ENCODE measurements around the gene TMEM108.

DNA sequence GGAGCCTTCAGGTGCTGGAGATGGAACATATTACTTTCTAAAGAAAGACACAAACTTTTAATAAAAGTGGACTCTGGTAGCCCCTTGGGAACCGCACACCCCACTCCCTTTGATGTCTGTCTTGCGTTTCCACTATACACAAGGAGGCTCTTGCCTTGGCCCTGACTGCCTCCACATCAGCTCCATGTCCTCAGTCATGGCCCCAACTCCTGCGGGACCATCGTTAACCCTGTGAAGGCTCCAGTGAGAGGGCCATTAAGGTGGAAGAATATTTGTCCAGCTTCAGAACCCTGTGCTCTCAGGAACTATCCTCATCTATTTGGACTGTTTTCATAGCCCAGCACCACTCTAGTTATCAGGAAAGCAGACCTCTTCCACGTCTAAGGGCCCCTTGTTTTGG, 345.6 kb downstream of the TMEM108 start:
- TF ChIP-seq, protein P1, sequence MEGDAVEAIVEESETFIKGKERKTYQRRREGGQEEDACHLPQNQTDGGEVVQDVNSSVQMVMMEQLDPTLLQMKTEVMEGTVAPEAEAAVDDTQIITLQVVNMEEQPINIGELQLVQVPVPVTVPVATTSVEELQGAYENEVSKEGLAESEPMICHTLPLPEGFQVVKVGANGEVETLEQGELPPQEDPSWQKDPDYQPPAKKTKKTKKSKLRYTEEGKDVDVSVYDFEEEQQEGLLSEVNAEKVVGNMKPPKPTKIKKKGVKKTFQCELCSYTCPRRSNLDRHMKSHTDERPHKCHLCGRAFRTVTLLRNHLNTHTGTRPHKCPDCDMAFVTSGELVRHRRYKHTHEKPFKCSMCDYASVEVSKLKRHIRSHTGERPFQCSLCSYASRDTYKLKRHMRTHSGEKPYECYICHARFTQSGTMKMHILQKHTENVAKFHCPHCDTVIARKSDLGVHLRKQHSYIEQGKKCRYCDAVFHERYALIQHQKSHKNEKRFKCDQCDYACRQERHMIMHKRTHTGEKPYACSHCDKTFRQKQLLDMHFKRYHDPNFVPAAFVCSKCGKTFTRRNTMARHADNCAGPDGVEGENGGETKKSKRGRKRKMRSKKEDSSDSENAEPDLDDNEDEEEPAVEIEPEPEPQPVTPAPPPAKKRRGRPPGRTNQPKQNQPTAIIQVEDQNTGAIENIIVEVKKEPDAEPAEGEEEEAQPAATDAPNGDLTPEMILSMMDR (IDR thresholded peaks at IDR 0.05), result no peak
- TF ChIP-seq EP300 (IDR thresholded peaks at IDR 0.05), result no peak
